ENCODE measurements around the gene NETO2.

GRCh38 chr16:47109361-47109760, 34.4 kb downstream of the NETO2 start:
- TF ChIP-seq EP300 (IDR thresholded peaks at IDR 0.05) = no peak
- no peak for TF ChIP-seq POLR2A (IDR thresholded peaks at IDR 0.05)

All from upper lobe of left lung (tissue), 4 donors.